Activated CD8-positive, alpha-beta memory T cell treated with anti-CD3 and anti-CD28 coated beads, Interleukin-2, amount 10 ng/mL, durations not matched to agents 7 days and 5 days (primary cell): ENCODE results near the gene SRSF1. TPM values are rescaled to one million over a fixed set of nuclear protein-coding genes. Genes with fewer than 3 reads are reported as not detected.
"Not testable (repeated sequence)": the region's sequence is repeated elsewhere in the genome, so short reads cannot be mapped to it uniquely, and the experiment has no call there.

Experiments
- ATAC-seq: fragments of 150-1000 bp; cut with Tn5 transposase; one replicate; pipeline ENCODE4 v1.10.0; 2021; ENCODE audit warnings: moderate library complexity
- CTCF ChIA-PET: fragments of 350-600 bp; sonication (Branson Sonifier 250); formaldehyde crosslinking; loops from one replicate; lab custom pipeline; 2021; ENCODE audit warnings: antibody characterized with exemption; lab: Charles Lee
- DNase-seq: peaks from one replicate; pipeline ENCODE4 v3.0.0-alpha.2; 2020
- H3K27ac Mint-ChIP-seq: one replicate; pipeline ENCODE4 v1.8.0; 2021; ENCODE audit warnings: mild to moderate bottlenecking, mixed read lengths
- H3K27me3 Mint-ChIP-seq: one replicate; pipeline ENCODE4 v1.8.0; 2021; ENCODE audit warnings: mixed read lengths
- H3K36me3 Mint-ChIP-seq: one replicate; pipeline ENCODE4 v1.8.0; 2021; ENCODE audit warnings: mild to moderate bottlenecking, mixed read lengths
- H3K4me1 Mint-ChIP-seq: one replicate; pipeline ENCODE4 v1.8.0; 2021; ENCODE audit warnings: mixed read lengths
- H3K4me3 Mint-ChIP-seq: one replicate; pipeline ENCODE4 v1.8.0; 2021; ENCODE audit warnings: mild to moderate bottlenecking, moderate library complexity, mixed read lengths
- H3K9me3 Mint-ChIP-seq: one replicate; pipeline ENCODE4 v1.8.0; 2022; ENCODE audit warnings: low read depth, mixed read lengths
- total RNA-seq, 2 experiments: library from RNA; stranded (reverse); gene quantifications; one replicate each; pipeline ENCODE4 v1.2.3, GENCODE V29; 2021

Gene SRSF1
- total RNA-seq, 2 experiments from 2014 or later, result 365 to 418 TPM

- H3K27ac Mint-ChIP-seq, result no peak overlapping the region
- H3K27me3 Mint-ChIP-seq, result no peaks in the 10 kb centered on the region
- peaks cover 51% of the 10 kb centered on the region for H3K4me1 Mint-ChIP-seq
- no peaks in the 10 kb centered on the region for H3K9me3 Mint-ChIP-seq
- H3K36me3 Mint-ChIP-seq, result peaks cover 38% of the 10 kb centered on the region
- ATAC-seq (no peak), DNase-seq (no peak)
- no peak overlapping the region for H3K4me3 Mint-ChIP-seq
- CTCF ChIA-PET, result interaction anchor here (0.9 to 1.5 kb wide), 3 partner anchors 12 to 91 kb away, joined by 4 to 6 read pairs (median 4); no protein-coding TSS in a partner anchor
These were observed 23.6 kb downstream of the SRSF1 start for GRCh38 chr17:57983446-57983845.

GRCh38 chr17:57982452-57983170 lies 24.4 kb downstream of the SRSF1 start:
- no peak overlapping the region for H3K27ac Mint-ChIP-seq
- CTCF ChIA-PET, result interaction anchor here (0.6 to 4.0 kb wide), 4 partner anchors 12 to 30 kb away, joined by 3 to 20 read pairs (median 5); no protein-coding TSS in a partner anchor
- DNase-seq (no peak), ATAC-seq (no peak)
- H3K9me3 Mint-ChIP-seq, result no peaks in the 10 kb centered on the region
- peaks cover 45% of the 10 kb centered on the region for H3K36me3 Mint-ChIP-seq
- no peak overlapping the region for H3K4me3 Mint-ChIP-seq
- H3K4me1 Mint-ChIP-seq, result peaks cover 51% of the 10 kb centered on the region
- no peaks in the 10 kb centered on the region for H3K27me3 Mint-ChIP-seq

- CTCF ChIA-PET, result interaction anchor here (1.0 to 4.0 kb wide), 3 partner anchors 18 to 269 kb away, joined by 3 to 20 read pairs (median 3); no protein-coding TSS in a partner anchor
- peaks cover 54% of the 10 kb centered on the region for H3K36me3 Mint-ChIP-seq
- no peaks in the 10 kb centered on the region for H3K27me3 Mint-ChIP-seq
- DNase-seq (no peak), ATAC-seq (no peak)
- H3K27ac Mint-ChIP-seq, result no peak overlapping the region
- H3K9me3 Mint-ChIP-seq, result no peaks in the 10 kb centered on the region
- no peak overlapping the region for H3K4me3 Mint-ChIP-seq
- H3K4me1 Mint-ChIP-seq, result peaks cover 39% of the 10 kb centered on the region
These were observed 26.5 kb downstream of the SRSF1 start for GRCh38 chr17:57980522-57980921.

GRCh38 chr17:57979076-57979475 lies 28.0 kb downstream of the SRSF1 start:
- ATAC-seq (no peak), DNase-seq (no peak)
- CTCF ChIA-PET, result interaction anchor here (1.2 to 4.0 kb wide), 2 partner anchors 20 to 121 kb away, joined by 3 to 20 read pairs; no protein-coding TSS in a partner anchor
- Mint-ChIP-seq H3K36me3 (peaks cover 58% of the 10 kb centered on the region), H3K27me3 (no peaks in the 10 kb centered on the region), H3K9me3 (no peaks in the 10 kb centered on the region), H3K4me3 (no peak overlapping the region), H3K4me1 (peaks cover 25% of the 10 kb centered on the region), H3K27ac (no peak overlapping the region)

GRCh38 chr17:57976594-57976993 lies 30.5 kb downstream of the SRSF1 start:
- no peak overlapping the region for H3K4me3 Mint-ChIP-seq
- CTCF ChIA-PET, result interaction anchor here (1.0 kb wide), 1 partner anchor 10 kb away, joined by 4 read pairs; no protein-coding TSS in a partner anchor
- ATAC-seq (no peak), DNase-seq (no peak)
- H3K36me3 Mint-ChIP-seq, result peaks cover 47% of the 10 kb centered on the region
- H3K27ac Mint-ChIP-seq, result no peak overlapping the region
- peaks cover 4% of the 10 kb centered on the region for H3K4me1 Mint-ChIP-seq
- no peaks in the 10 kb centered on the region for H3K27me3 Mint-ChIP-seq
- no peaks in the 10 kb centered on the region for H3K9me3 Mint-ChIP-seq

GRCh38 chr17:57975044-57975443 lies 32.0 kb downstream of the SRSF1 start:
- CTCF ChIA-PET, result interaction anchor here (1.1 kb wide), 1 partner anchor 20 kb away, joined by 3 read pairs; no protein-coding TSS in a partner anchor
- Mint-ChIP-seq H3K27ac (no peak overlapping the region), H3K4me1 (no peaks in the 10 kb centered on the region), H3K36me3 (peaks cover 39% of the 10 kb centered on the region), H3K27me3 (no peaks in the 10 kb centered on the region), H3K9me3 (no peaks in the 10 kb centered on the region), H3K4me3 (no peak overlapping the region)
- ATAC-seq, result no peak
- DNase-seq, result no peak

- DNase-seq, H3K27ac Mint-ChIP-seq, H3K27me3 Mint-ChIP-seq, H3K9me3 Mint-ChIP-seq, H3K4me3 Mint-ChIP-seq, H3K4me1 Mint-ChIP-seq, CTCF ChIA-PET, ATAC-seq: not testable (repeated sequence)
- peaks cover 38% of the 10 kb centered on the region for H3K36me3 Mint-ChIP-seq
These were observed 32.8 kb downstream of the SRSF1 start for GRCh38 chr17:57974053-57974824.

- CTCF ChIA-PET, result interaction anchor here (0.5 to 1.2 kb wide), 2 partner anchors 21 to 255 kb away, joined by 3 to 5 read pairs; no protein-coding TSS in a partner anchor
- Mint-ChIP-seq H3K27ac (no peak overlapping the region), H3K27me3 (peaks cover 7% of the 10 kb centered on the region), H3K9me3 (no peaks in the 10 kb centered on the region), H3K4me3 (no peak overlapping the region), H3K36me3 (peaks cover 23% of the 10 kb centered on the region), H3K4me1 (no peaks in the 10 kb centered on the region)
- DNase-seq, result no peak
- ATAC-seq, result no peak
These were observed 34.9 kb downstream of the SRSF1 start for GRCh38 chr17:57972151-57972550.

- Mint-ChIP-seq H3K4me3 (no peak overlapping the region), H3K27ac (no peak overlapping the region)
These were observed 35.5 kb downstream of the SRSF1 start for GRCh38 chr17:57971572-57971971.

GRCh38 chr17:57970710-57971109 lies 36.3 kb downstream of the SRSF1 start:
- Mint-ChIP-seq H3K4me3 (no peak overlapping the region), H3K27ac (no peak overlapping the region), H3K27me3 (peaks cover 7% of the 10 kb centered on the region), H3K4me1 (no peaks in the 10 kb centered on the region), H3K36me3 (peaks cover 12% of the 10 kb centered on the region), H3K9me3 (no peaks in the 10 kb centered on the region)
- DNase-seq (no peak), ATAC-seq (no peak)
- CTCF ChIA-PET, result interaction anchor here (1.2 kb wide), 1 partner anchor 256 kb away, joined by 3 read pairs; no protein-coding TSS in a partner anchor

More at GRCh38 chr17:57971572-57971971, 35.5 kb downstream of the SRSF1 start:
- Mint-ChIP-seq H3K27me3 (peaks cover 7% of the 10 kb centered on the region), H3K36me3 (peaks cover 18% of the 10 kb centered on the region), H3K9me3 (no peaks in the 10 kb centered on the region), H3K4me1 (no peaks in the 10 kb centered on the region)
- CTCF ChIA-PET, result interaction anchor here (0.5 to 1.2 kb wide), 2 partner anchors 20 to 255 kb away, joined by 3 to 5 read pairs; no protein-coding TSS in a partner anchor
- no peak for DNase-seq
- no peak for ATAC-seq

- Mint-ChIP-seq H3K4me1 (no peaks in the 10 kb centered on the region), H3K27me3 (peaks cover 12% of the 10 kb centered on the region), H3K4me3 (no peak overlapping the region), H3K36me3 (peaks cover 2% of the 10 kb centered on the region), H3K9me3 (no peaks in the 10 kb centered on the region), H3K27ac (no peak overlapping the region)
- ATAC-seq (no peak), DNase-seq (no peak)
- CTCF ChIA-PET, result no interaction called here
These were observed 38.6 kb downstream of the SRSF1 start for GRCh38 chr17:57968456-57968855.

- CTCF ChIA-PET, result interaction anchor here (1.1 to 1.9 kb wide), 3 partner anchors 10 to 74 kb away, joined by 3 to 4 read pairs (median 4); no protein-coding TSS in a partner anchor
- Mint-ChIP-seq H3K27ac (no peak overlapping the region), H3K4me3 (no peak overlapping the region), H3K36me3 (no peaks in the 10 kb centered on the region), H3K27me3 (peaks cover 25% of the 10 kb centered on the region), H3K9me3 (no peaks in the 10 kb centered on the region), H3K4me1 (no peaks in the 10 kb centered on the region)
- DNase-seq (no peak), ATAC-seq (no peak)
These were observed 40.2 kb downstream of the SRSF1 start for GRCh38 chr17:57966875-57967274.

- ATAC-seq (no peak), DNase-seq (no peak)
- Mint-ChIP-seq H3K27ac (no peak overlapping the region), H3K36me3 (no peaks in the 10 kb centered on the region), H3K4me1 (no peaks in the 10 kb centered on the region), H3K9me3 (no peaks in the 10 kb centered on the region), H3K4me3 (no peak overlapping the region), H3K27me3 (peaks cover 25% of the 10 kb centered on the region)
- CTCF ChIA-PET, result interaction anchor here (1.6 to 1.9 kb wide), 2 partner anchors 10 to 33 kb away, joined by 4 read pairs; no protein-coding TSS in a partner anchor
These were observed 40.8 kb downstream of the SRSF1 start for GRCh38 chr17:57966246-57966645.
